Uterus (tissue), 2 donors: ENCODE results near the gene PHLPP1.

Source experiments
- CTCF ChIP-seq, 4 experiments: fragments of 200-600 bp in 2 of 4; fragments of 450-650 bp in 2 of 4; sonication (generic) in 2 of 4; IDR thresholded peaks; one replicate each; pipeline ENCODE4 v1.5.1; 2016 to 2019; ENCODE audit warnings: antibody characterized with exemption in 4 of 4, mild to moderate bottlenecking in 2 of 4, moderate library complexity in 1 of 4
- POLR2A ChIP-seq, 2 donors: fragments of 450-650 bp; IDR thresholded peaks; one replicate each; pipeline ENCODE4 v1.6.1; 2016; ENCODE audit warnings: antibody characterized with exemption in 2 of 2, mild to moderate bottlenecking in 1 of 2, moderate library complexity in 1 of 2

- no peak for TF ChIP-seq POLR2A (IDR thresholded peaks at IDR 0.05)
- no peak for TF ChIP-seq CTCF (IDR thresholded peaks at IDR 0.05)
Observed at GRCh38 chr18:62796216-62796621, 80.9 kb downstream of the PHLPP1 start.
